PC-9 (cell line): ENCODE measurements around the gene MMAA. TPM values are rescaled to one million over a fixed set of nuclear protein-coding genes. Genes with fewer than 3 reads are reported as not detected.
"Not testable (repeated sequence)": the region's sequence is repeated elsewhere in the genome, so short reads cannot be mapped to it uniquely, and the experiment has no call there.

ENCODE experiments used
- BruUV-seq: library from RNA; stranded (reverse); fragments of 400-500 nt; replicated peaks from 2 replicates; lab custom pipeline; 2021; lab: Mats Ljungman, UMichigan
- CTCF ChIA-PET: fragments of 300-600 bp; sonication (Branson Sonifier 250); formaldehyde crosslinking; loops from one replicate; lab custom pipeline; 2022; ENCODE audit warnings: antibody characterized with exemption; lab: Charles Lee
- POLR2A ChIA-PET: fragments of 300-600 bp; sonication (Branson Sonifier 250); formaldehyde crosslinking; loops from one replicate; lab custom pipeline; 2022; ENCODE audit warnings: antibody characterized with exemption; ENCODE audit not compliant: unreplicated experiment; lab: Charles Lee
- DNase-seq, 2 experiments: peaks; one replicate each; pipeline versions ENCODE4 v3.0.0 to v3.0.0-alpha.2; 2015 to 2022; ENCODE audit warnings: mixed read lengths in 1 of 2
- H2AFZ ChIP-seq: fragments of 200-600 bp; sonication (generic); 2 replicates; pipeline ENCODE4 v1.8.1; 2017; ENCODE audit warnings: antibody characterized with exemption
- H3F3A ChIP-seq: fragments of 200-600 bp; sonication (generic); 2 replicates; pipeline ENCODE4 v1.8.1; 2017; ENCODE audit warnings: antibody characterized with exemption, mild to moderate bottlenecking, low read depth; ENCODE audit not compliant: insufficient read depth
- H3K27ac ChIP-seq: fragments of 200-600 bp; sonication (generic); 2 replicates; pipeline ENCODE4 v1.6.1; 2016; ENCODE audit warnings: mixed run types
- H3K27me3 ChIP-seq: fragments of 200-600 bp; sonication (generic); 2 replicates; pipeline ENCODE4 v1.6.1; 2016; ENCODE audit warnings: low read depth, mixed run types; ENCODE audit not compliant: insufficient read depth
- H3K36me3 ChIP-seq: fragments of 200-600 bp; sonication (generic); 2 replicates; pipeline ENCODE4 v1.6.1; 2016; ENCODE audit warnings: low read depth, mixed run types
- H3K4me1 ChIP-seq: fragments of 200-600 bp; sonication (generic); replicated peaks from 2 replicates; pipeline ENCODE4 v1.6.1; 2016; ENCODE audit warnings: mixed run types; ENCODE audit not compliant: insufficient read depth
- H3K4me2 ChIP-seq: fragments of 200-600 bp; sonication (generic); 2 replicates; pipeline ENCODE4 v1.6.1; 2017; ENCODE audit warnings: mixed run types
- H3K4me3 ChIP-seq: fragments of 200-600 bp; sonication (generic); 2 replicates; pipeline ENCODE4 v1.6.1; 2016; ENCODE audit warnings: mixed run types
- H3K79me2 ChIP-seq: fragments of 200-600 bp; sonication (generic); 2 replicates; pipeline ENCODE4 v1.6.1; 2017; ENCODE audit warnings: low read depth, mixed run types
- H3K9me2 ChIP-seq: fragments of 200-600 bp; sonication (generic); 2 replicates; pipeline ENCODE4 v1.8.1; 2017; ENCODE audit warnings: mild to moderate bottlenecking; ENCODE audit not compliant: insufficient read depth
- H3K9me3 ChIP-seq: fragments of 200-600 bp; sonication (generic); 2 replicates; pipeline ENCODE4 v1.8.1; 2016; ENCODE audit warnings: low read depth; ENCODE audit not compliant: insufficient read depth
- H4K20me1 ChIP-seq: fragments of 200-600 bp; sonication (generic); 2 replicates; pipeline ENCODE4 v1.8.1; 2017; ENCODE audit not compliant: insufficient read depth
- CTCF ChIP-seq: fragments of 200-600 bp; sonication (generic); conservative IDR thresholded peaks from 2 replicates; pipeline ENCODE4 v1.6.1; 2017; ENCODE audit warnings: mixed run types, antibody characterized with exemption, mild to moderate bottlenecking, moderate library complexity
- EZH2 ChIP-seq: fragments of 200-600 bp; sonication (generic); IDR thresholded peaks from 2 replicates; pipeline ENCODE4 v1.8.0; 2017; ENCODE audit warnings: antibody characterized with exemption, low read depth
- intact Hi-C: fragments of 100-400 bp; cut with micrococcal nuclease; formaldehyde crosslinking; loops from one replicate; pipeline ENCODE4 v1.10.0; 2022; ENCODE audit not compliant: unreplicated experiment
- total RNA-seq: library from RNA; stranded (reverse); gene quantifications from 2 replicates; pipeline ENCODE4 v1.2.3, GENCODE V29; 2021

Gene MMAA
- total RNA-seq, 1 experiment from 2014 or later = 6.3 TPM

- intact Hi-C loops = no loop called here
- no peak for DNase-seq
- H3K27ac ChIP-seq = no peak overlapping the region
- H3K4me1 ChIP-seq = no peaks in the 10 kb centered on the region
- no peaks in the 10 kb centered on the region for H3K36me3 ChIP-seq
- no peak overlapping the region for H3K4me3 ChIP-seq
- no peaks in the 10 kb centered on the region for H3F3A ChIP-seq
- no peak overlapping the region for H2AFZ ChIP-seq
- no peaks in the 10 kb centered on the region for H3K79me2 ChIP-seq
- no peaks in the 10 kb centered on the region for H3K9me2 ChIP-seq
- ChIA-PET CTCF (no interaction called here), POLR2A (interaction anchor here (0.6 kb wide), 1 partner anchor 384 kb away, joined by 3 read pairs; no protein-coding TSS in a partner anchor)
- no peak for TF ChIP-seq CTCF
- no peak for TF ChIP-seq EZH2
- H3K4me2 ChIP-seq = no peak overlapping the region
- no TSS peak for BruUV-seq
- H3K9me3 ChIP-seq = no peaks in the 10 kb centered on the region
- no peaks in the 10 kb centered on the region for H4K20me1 ChIP-seq
- H3K27me3 ChIP-seq = no peaks in the 10 kb centered on the region
These were observed 15.9 kb downstream of the MMAA start for GRCh38 chr4:145635117-145635516.

GRCh38 chr4:145635630-145636029 is 16.4 kb downstream of the MMAA start:
- POLR2A ChIA-PET = no interaction called here
- no TSS peak for BruUV-seq
- intact Hi-C loops = no loop called here

GRCh38 chr4:145639186-145639698 is 20.1 kb downstream of the MMAA start:
- Histone ChIP-seq H3K4me1 (no peaks in the 10 kb centered on the region), H3K9me3 (no peaks in the 10 kb centered on the region), H3K36me3 (no peaks in the 10 kb centered on the region), H2AFZ (no peak overlapping the region), H4K20me1 (no peaks in the 10 kb centered on the region), H3K27me3 (no peaks in the 10 kb centered on the region), H3F3A (no peaks in the 10 kb centered on the region), H3K4me3 (no peak overlapping the region), H3K4me2 (no peak overlapping the region), H3K27ac (no peak overlapping the region), H3K79me2 (no peaks in the 10 kb centered on the region), H3K9me2 (no peaks in the 10 kb centered on the region)
- TF ChIP-seq EZH2 = no peak
- no peak for TF ChIP-seq CTCF
- no TSS peak for BruUV-seq
- CTCF ChIA-PET = no interaction called here
- DNase-seq = no peak
- POLR2A ChIA-PET = no interaction called here
- intact Hi-C loops = no loop called here

More at GRCh38 chr4:145635630-145636029, 16.4 kb downstream of the MMAA start:
- Histone ChIP-seq H3K4me3 (no peak overlapping the region), H3K36me3 (no peaks in the 10 kb centered on the region), H3F3A (no peaks in the 10 kb centered on the region), H3K4me2 (no peak overlapping the region), H3K27ac (no peak overlapping the region), H3K27me3 (no peaks in the 10 kb centered on the region), H3K9me2 (no peaks in the 10 kb centered on the region), H3K9me3 (no peaks in the 10 kb centered on the region), H3K79me2 (no peaks in the 10 kb centered on the region), H3K4me1 (no peaks in the 10 kb centered on the region), H2AFZ (no peak overlapping the region), H4K20me1 (no peaks in the 10 kb centered on the region)
- no peak for TF ChIP-seq EZH2
- TF ChIP-seq CTCF = no peak
- DNase-seq = no peak
- CTCF ChIA-PET = no interaction called here

- CTCF ChIA-PET, H4K20me1 ChIP-seq, H3K9me2 ChIP-seq, DNase-seq, POLR2A ChIA-PET, H3K4me1 ChIP-seq, H3K79me2 ChIP-seq, H3K4me3 ChIP-seq, H2AFZ ChIP-seq, H3F3A ChIP-seq, H3K36me3 ChIP-seq, BruUV-seq, H3K27ac ChIP-seq, H3K9me3 ChIP-seq, H3K4me2 ChIP-seq, intact Hi-C loops, H3K27me3 ChIP-seq: not testable (repeated sequence)
These were observed 21.1 kb downstream of the MMAA start for GRCh38 chr4:145640236-145640635.
